ENCODE measurements around the gene ST8SIA1.

GRCh38 chr12:22355011-22355580 lies 20.6 kb upstream of the ST8SIA1 start:
- TF ChIP-seq CTCF (conservative IDR thresholded peaks at IDR 0.05; ENCODE audit: low read length) (no peak), EZH2phosphoT487 (IDR thresholded peaks at IDR 0.05; ENCODE audit: borderline replicate concordance, low read depth, low read length) (no peak)
